HG03175 (cell line): Measurements from ENCODE around the gene MEX3C.

Source experiments
- ATAC-seq: cut with Tn5 transposase; IDR thresholded peaks from one replicate; pipeline ENCODE4 v1.9.1; 2021; ENCODE audit warnings: mild to moderate bottlenecking, moderate library complexity; ENCODE audit not compliant: unreplicated experiment

Gene MEX3C

GRCh38 chr18:51192026-51192425, 5.5 kb downstream of the MEX3C start:
- no peak for ATAC-seq

GRCh38 chr18:51191128-51191717, 6.3 kb downstream of the MEX3C start:
- no peak for ATAC-seq

- no peak for ATAC-seq
Observed at GRCh38 chr18:51190000-51190399, 7.5 kb downstream of the MEX3C start.

- ATAC-seq: peak; percentile 65
Observed at GRCh38 chr18:51188024-51188701, 9.3 kb downstream of the MEX3C start.

- no peak for ATAC-seq
Observed at GRCh38 chr18:51185075-51185474, 12.4 kb downstream of the MEX3C start.

- no peak for ATAC-seq
Observed at GRCh38 chr18:51184091-51184457, 13.4 kb downstream of the MEX3C start.

- no peak for ATAC-seq
Observed at GRCh38 chr18:51183372-51184090, 13.9 kb downstream of the MEX3C start.

- ATAC-seq: no peak
Observed at GRCh38 chr18:51182824-51183223, 14.7 kb downstream of the MEX3C start.

- no peak for ATAC-seq
Observed at GRCh38 chr18:51171625-51172259, 25.7 kb downstream of the MEX3C start.

- ATAC-seq: peak; percentile 44
Observed at GRCh38 chr18:51171223-51171622, 26.3 kb downstream of the MEX3C start.

- ATAC-seq: no peak
Observed at GRCh38 chr18:51170664-51171063, 26.8 kb downstream of the MEX3C start.

GRCh38 chr18:51169731-51170130, 27.8 kb downstream of the MEX3C start:
- ATAC-seq: no peak

GRCh38 chr18:51168960-51169662, 28.4 kb downstream of the MEX3C start:
- ATAC-seq: no peak

- no peak for ATAC-seq
Observed at GRCh38 chr18:51168026-51168742, 29.3 kb downstream of the MEX3C start.

- no peak for ATAC-seq
Observed at GRCh38 chr18:51165296-51165695, 32.2 kb downstream of the MEX3C start.

GRCh38 chr18:51164761-51165281, 32.7 kb downstream of the MEX3C start:
- no peak for ATAC-seq

- ATAC-seq: no peak
Observed at GRCh38 chr18:51164342-51164741, 33.1 kb downstream of the MEX3C start.

- ATAC-seq: no peak
Observed at GRCh38 chr18:51163543-51163942, 33.9 kb downstream of the MEX3C start.

- no peak for ATAC-seq
Observed at GRCh38 chr18:51162617-51163016, 34.9 kb downstream of the MEX3C start.

- no peak for ATAC-seq
Observed at GRCh38 chr18:51160646-51161045, 36.8 kb downstream of the MEX3C start.
